Measurements from ENCODE around the gene LRP3. TPM values are rescaled to one million over a fixed set of nuclear protein-coding genes. Genes with fewer than 3 reads are reported as not detected.

The LRP3 gene
- total RNA-seq, 1 experiment from 2014 or later, result 29.0 TPM

DNA sequence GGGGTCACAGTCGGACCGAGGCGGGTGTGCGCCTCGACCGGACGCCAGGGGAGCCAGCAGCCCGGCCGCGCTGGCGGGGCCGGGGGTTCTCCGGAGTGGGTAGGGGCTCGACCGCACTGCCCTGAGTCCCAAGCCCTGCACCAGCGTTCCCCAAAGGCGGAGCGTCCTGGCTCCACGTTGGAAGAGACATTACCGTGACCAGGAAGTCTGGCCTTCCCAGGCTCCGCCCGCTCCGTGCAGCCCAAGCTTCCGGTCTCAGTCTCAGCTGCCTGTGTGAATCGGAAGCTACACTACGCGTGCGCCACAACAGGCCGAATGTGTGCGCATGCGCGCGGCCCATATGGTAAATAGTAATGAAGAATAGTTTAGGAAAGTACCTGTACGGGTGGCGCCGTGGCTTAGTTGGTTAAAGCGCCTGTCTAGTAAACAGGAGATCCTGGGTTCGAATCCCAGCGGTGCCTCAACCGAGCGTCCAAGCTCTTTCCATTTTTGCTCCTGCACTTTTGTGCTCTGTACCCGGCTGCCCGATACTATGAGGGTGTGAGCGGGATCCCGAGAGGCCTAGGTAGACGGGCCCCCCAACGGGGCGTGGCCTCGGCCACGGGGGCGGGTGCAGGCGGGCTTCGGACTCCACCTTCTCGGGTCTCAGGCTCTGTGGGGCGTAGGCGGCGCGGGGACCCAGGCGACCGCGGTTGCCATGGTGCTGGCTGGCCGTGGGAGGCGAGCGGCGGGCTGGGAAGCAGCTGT lies 17.3 kb upstream of the LRP3 start:
- DNase-seq (ENCODE audit: low read depth, low spot score), result peak; percentile 97
- H3K4me2 ChIP-seq (ENCODE audit: low read length), result peak overlapping the region; percentile 94
- no peaks in the 10 kb centered on the region for H3K27me3 ChIP-seq (ENCODE audit: insufficient read depth, low read length)
- H3K9me2 ChIP-seq (ENCODE audit: insufficient read depth), result no peaks in the 10 kb centered on the region
- H2AFZ ChIP-seq (ENCODE audit: low read depth, low read length, poor library complexity, severe bottlenecking), result no peak overlapping the region
- peak overlapping the region; percentile 85 for H3K9ac ChIP-seq (ENCODE audit: low read length)
- no peaks in the 10 kb centered on the region for H3K36me3 ChIP-seq (ENCODE audit: control insufficient read depth in 1 of 2, insufficient read depth in 2 of 2, low read length in 2 of 2)
- peak overlapping the region; percentile 85 to 87 for H3K4me3 ChIP-seq (replicated peaks in 1 of 2; ENCODE audit: low read depth in 1 of 2, low read length in 2 of 2)
- intact Hi-C loops (cut with micrococcal nuclease), result loop anchor here (2.0 to 10.0 kb wide), 3 partner anchors 32 to 1178 kb away; partner anchors contain the start of genes CEP89 and FAAP24
- peak overlapping the region; percentile 89 for H3K27ac ChIP-seq (ENCODE audit: low read depth, low read length)
- ChIA-PET CTCF (interaction anchor here (0.6 to 1.3 kb wide), 9 partner anchors 8 to 52 kb away, joined by 3 to 5 read pairs (median 3); no protein-coding TSS in a partner anchor), POLR2A (interaction anchor here (1.0 to 1.2 kb wide), 4 partner anchors 10 to 197 kb away, joined by 3 to 5 read pairs (median 4); partner anchors contain the start of gene CEBPG), RAD21 (ENCODE audit: low non-redundant PET in 1 of 2, low total read pairs in 2 of 2, uncharacterized antibody in 2 of 2, unreplicated experiment in 2 of 2) (no interaction called here)
- no peaks in the 10 kb centered on the region for H3K9me3 ChIP-seq (ENCODE audit: control insufficient read depth in 1 of 2, insufficient read depth in 1 of 2, low read depth in 1 of 2, low read length in 2 of 2)
- H4K20me1 ChIP-seq (ENCODE audit: insufficient read depth), result no peaks in the 10 kb centered on the region
- H3K79me2 ChIP-seq (ENCODE audit: insufficient read depth, low read length), result 0 out of 2 replicates have a peak, but pooled peaks cover 3% of the 10 kb centered on the region
- peak; percentile 92 for ATAC-seq
- BruUV-seq (replicated peaks), result TSS peak; percentile 99
- H3K4me1 ChIP-seq (ENCODE audit: control insufficient read depth in 1 of 2, insufficient read depth in 2 of 2, low read length in 2 of 2), result peaks cover 20 to 31% of the 10 kb centered on the region in 2 experiments
- TF ChIP-seq SIN3A (IDR thresholded peaks at IDR 0.05; ENCODE audit: low read depth), result peak; percentile 56; the same call in 1 of the 2 replicates
- peak; percentile 14; the same call in 1 of the 2 replicates for TF ChIP-seq CBX3 (IDR thresholded peaks at IDR 0.05; ENCODE audit: low read depth)
- no peak; the same call in 1 of the 2 replicates for TF ChIP-seq SRF (IDR thresholded peaks at IDR 0.05; ENCODE audit: low read depth)
- no peak for TF ChIP-seq EZH2phosphoT487 (IDR thresholded peaks at IDR 0.05; ENCODE audit: borderline replicate concordance)
- TF ChIP-seq, protein P1, sequence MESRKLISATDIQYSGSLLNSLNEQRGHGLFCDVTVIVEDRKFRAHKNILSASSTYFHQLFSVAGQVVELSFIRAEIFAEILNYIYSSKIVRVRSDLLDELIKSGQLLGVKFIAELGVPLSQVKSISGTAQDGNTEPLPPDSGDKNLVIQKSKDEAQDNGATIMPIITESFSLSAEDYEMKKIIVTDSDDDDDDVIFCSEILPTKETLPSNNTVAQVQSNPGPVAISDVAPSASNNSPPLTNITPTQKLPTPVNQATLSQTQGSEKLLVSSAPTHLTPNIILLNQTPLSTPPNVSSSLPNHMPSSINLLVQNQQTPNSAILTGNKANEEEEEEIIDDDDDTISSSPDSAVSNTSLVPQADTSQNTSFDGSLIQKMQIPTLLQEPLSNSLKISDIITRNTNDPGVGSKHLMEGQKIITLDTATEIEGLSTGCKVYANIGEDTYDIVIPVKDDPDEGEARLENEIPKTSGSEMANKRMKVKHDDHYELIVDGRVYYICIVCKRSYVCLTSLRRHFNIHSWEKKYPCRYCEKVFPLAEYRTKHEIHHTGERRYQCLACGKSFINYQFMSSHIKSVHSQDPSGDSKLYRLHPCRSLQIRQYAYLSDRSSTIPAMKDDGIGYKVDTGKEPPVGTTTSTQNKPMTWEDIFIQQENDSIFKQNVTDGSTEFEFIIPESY (IDR thresholded peaks at IDR 0.05; ENCODE audit: extremely low read depth, insufficient replicate concordance, low read length), result no peak
- TF ChIP-seq, protein P2, sequence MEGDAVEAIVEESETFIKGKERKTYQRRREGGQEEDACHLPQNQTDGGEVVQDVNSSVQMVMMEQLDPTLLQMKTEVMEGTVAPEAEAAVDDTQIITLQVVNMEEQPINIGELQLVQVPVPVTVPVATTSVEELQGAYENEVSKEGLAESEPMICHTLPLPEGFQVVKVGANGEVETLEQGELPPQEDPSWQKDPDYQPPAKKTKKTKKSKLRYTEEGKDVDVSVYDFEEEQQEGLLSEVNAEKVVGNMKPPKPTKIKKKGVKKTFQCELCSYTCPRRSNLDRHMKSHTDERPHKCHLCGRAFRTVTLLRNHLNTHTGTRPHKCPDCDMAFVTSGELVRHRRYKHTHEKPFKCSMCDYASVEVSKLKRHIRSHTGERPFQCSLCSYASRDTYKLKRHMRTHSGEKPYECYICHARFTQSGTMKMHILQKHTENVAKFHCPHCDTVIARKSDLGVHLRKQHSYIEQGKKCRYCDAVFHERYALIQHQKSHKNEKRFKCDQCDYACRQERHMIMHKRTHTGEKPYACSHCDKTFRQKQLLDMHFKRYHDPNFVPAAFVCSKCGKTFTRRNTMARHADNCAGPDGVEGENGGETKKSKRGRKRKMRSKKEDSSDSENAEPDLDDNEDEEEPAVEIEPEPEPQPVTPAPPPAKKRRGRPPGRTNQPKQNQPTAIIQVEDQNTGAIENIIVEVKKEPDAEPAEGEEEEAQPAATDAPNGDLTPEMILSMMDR (IDR thresholded peaks at IDR 0.05 in 2 of 3, conservative IDR thresholded peaks at IDR 0.05 in 1 of 3; ENCODE audit: borderline replicate concordance in 1 of 3, insufficient read depth in 1 of 3, low read depth in 2 of 3, low read length in 2 of 3), result peak in 2 of 3 experiments; percentile 6 to 12; a peak in 1 of 6 replicates
- no peak for TF ChIP-seq JUND (IDR thresholded peaks at IDR 0.05)
- no peak for TF ChIP-seq RAD21 (IDR thresholded peaks at IDR 0.05; ENCODE audit: low read depth)
- TF ChIP-seq, protein P3, sequence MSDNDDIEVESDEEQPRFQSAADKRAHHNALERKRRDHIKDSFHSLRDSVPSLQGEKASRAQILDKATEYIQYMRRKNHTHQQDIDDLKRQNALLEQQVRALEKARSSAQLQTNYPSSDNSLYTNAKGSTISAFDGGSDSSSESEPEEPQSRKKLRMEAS (IDR thresholded peaks at IDR 0.05), result peak; percentile 72
- TF ChIP-seq YY1 (IDR thresholded peaks at IDR 0.05; ENCODE audit: extremely low read depth, insufficient replicate concordance, low read depth, low read length), result peak; percentile 22
- peak; percentile 95 for TF ChIP-seq POLR2A (IDR thresholded peaks at IDR 0.05; ENCODE audit: borderline replicate concordance, extremely low read depth, insufficient read depth, insufficient read length)
- TF ChIP-seq EZH2 (IDR thresholded peaks at IDR 0.05), result no peak
- TF ChIP-seq, protein P4, sequence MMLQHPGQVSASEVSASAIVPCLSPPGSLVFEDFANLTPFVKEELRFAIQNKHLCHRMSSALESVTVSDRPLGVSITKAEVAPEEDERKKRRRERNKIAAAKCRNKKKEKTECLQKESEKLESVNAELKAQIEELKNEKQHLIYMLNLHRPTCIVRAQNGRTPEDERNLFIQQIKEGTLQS (IDR thresholded peaks at IDR 0.05), result peak; percentile 99
- TF ChIP-seq, protein P5, sequence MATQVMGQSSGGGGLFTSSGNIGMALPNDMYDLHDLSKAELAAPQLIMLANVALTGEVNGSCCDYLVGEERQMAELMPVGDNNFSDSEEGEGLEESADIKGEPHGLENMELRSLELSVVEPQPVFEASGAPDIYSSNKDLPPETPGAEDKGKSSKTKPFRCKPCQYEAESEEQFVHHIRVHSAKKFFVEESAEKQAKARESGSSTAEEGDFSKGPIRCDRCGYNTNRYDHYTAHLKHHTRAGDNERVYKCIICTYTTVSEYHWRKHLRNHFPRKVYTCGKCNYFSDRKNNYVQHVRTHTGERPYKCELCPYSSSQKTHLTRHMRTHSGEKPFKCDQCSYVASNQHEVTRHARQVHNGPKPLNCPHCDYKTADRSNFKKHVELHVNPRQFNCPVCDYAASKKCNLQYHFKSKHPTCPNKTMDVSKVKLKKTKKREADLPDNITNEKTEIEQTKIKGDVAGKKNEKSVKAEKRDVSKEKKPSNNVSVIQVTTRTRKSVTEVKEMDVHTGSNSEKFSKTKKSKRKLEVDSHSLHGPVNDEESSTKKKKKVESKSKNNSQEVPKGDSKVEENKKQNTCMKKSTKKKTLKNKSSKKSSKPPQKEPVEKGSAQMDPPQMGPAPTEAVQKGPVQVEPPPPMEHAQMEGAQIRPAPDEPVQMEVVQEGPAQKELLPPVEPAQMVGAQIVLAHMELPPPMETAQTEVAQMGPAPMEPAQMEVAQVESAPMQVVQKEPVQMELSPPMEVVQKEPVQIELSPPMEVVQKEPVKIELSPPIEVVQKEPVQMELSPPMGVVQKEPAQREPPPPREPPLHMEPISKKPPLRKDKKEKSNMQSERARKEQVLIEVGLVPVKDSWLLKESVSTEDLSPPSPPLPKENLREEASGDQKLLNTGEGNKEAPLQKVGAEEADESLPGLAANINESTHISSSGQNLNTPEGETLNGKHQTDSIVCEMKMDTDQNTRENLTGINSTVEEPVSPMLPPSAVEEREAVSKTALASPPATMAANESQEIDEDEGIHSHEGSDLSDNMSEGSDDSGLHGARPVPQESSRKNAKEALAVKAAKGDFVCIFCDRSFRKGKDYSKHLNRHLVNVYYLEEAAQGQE (IDR thresholded peaks at IDR 0.05; ENCODE audit: low read depth), result no peak
- peak; percentile 33; the same call in 1 of the 2 replicates for TF ChIP-seq SP1 (IDR thresholded peaks at IDR 0.05; ENCODE audit: low read depth)
- peak; percentile 98 for TF ChIP-seq POLR2AphosphoS5 (IDR thresholded peaks at IDR 0.05; ENCODE audit: low read depth, low read length)
- no peak for TF ChIP-seq TCF7L2 (IDR thresholded peaks at IDR 0.05; ENCODE audit: borderline replicate concordance, extremely low read depth, insufficient read depth, insufficient read length)
- TF ChIP-seq EGR1 (IDR thresholded peaks at IDR 0.05; ENCODE audit: low read depth), result peak; percentile 98

Data from HCT116 (cell line).